NOMO-1 treated with dmso at 0.1 percent for 144 hours (cell line): ENCODE results near the gene THSD4.

Source experiments
- DNase-seq: peaks from one replicate; lab custom pipeline; 2025; ENCODE audit not compliant: unreplicated experiment; lab: John Stamatoyannopoulos, UW

Gene THSD4

DNA sequence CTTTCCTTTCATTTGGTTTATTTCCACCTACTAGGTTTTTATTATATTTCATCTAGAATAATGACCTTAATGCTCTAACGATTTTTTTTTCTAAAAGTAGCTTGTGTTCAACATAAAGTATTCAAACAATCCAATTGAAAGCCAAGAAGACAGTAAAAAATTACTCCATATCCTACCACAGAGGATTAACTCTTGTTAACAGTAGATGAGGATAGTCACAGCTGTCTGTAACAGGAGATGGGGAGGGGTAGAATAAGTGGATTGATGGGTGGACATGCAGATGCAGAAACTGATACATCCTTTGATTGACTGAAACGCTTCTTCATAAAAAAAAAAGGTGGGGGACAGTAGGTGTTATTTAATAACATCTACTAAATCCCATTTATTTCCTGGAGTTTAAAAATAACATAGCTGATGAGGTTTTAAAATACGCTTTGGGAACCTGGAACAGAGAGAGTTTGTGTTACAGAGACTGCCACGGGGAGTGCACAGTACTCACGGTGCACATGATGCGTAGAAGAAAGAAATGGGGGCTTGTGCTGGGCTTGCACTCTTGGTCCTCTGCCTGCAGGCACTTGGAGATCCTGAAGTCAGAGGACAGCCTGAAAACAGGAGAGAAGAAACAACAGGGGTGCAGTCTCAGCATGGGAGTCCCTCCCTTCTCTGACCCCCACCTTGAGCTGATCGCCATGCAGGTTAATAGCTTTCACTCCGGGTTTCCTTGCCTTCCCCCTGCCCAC, 226.7 kb downstream of the THSD4 start:
- no peak for DNase-seq

GRCh38 chr15:71342658-71343057, 227.4 kb downstream of the THSD4 start:
- DNase-seq = no peak

GRCh38 chr15:71344316-71344715, 229.0 kb downstream of the THSD4 start:
- DNase-seq = no peak

GRCh38 chr15:71345186-71345585, 229.9 kb downstream of the THSD4 start:
- DNase-seq = no peak

DNA sequence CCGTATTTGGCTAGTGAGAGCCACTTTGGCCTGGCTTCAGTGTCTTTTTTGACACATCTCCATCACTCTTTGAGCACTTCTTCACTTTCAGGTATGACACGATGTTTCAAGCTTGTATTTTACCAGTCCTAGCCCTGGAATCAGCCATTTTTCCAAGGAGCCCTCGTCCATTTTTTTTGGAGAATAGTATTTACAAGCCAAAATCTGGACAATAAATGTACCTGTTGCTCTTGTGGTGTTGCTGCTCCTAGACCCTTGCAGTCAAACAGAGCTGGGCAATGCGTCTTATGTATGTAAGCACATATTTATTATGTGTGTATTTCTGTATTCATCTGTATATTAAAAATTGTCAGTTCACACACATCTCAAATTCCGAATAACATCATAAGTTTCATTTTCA, 231.2 kb downstream of the THSD4 start:
- DNase-seq = no peak

- DNase-seq = no peak
These were observed 233.3 kb downstream of the THSD4 start for GRCh38 chr15:71348597-71348996.

DNA sequence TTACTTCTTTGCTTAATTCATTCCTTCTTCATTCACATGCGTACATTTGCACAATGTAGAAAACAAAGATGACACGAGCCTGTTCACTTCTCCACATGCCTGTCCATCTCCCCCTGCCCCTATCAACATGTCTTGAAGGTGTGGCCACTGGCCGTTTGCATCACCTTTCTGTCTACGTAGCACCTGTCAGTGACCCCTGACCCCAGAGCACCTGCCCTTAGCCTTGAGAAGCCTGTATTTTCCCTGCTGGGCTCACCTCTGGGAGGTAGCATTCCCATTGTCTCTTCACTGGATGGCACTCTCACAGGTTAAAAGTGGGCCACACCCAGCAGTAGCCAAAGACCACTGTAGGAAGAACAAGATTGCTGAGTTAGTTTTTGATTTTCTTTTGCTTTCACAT, 234.1 kb downstream of the THSD4 start:
- no peak for DNase-seq

DNA sequence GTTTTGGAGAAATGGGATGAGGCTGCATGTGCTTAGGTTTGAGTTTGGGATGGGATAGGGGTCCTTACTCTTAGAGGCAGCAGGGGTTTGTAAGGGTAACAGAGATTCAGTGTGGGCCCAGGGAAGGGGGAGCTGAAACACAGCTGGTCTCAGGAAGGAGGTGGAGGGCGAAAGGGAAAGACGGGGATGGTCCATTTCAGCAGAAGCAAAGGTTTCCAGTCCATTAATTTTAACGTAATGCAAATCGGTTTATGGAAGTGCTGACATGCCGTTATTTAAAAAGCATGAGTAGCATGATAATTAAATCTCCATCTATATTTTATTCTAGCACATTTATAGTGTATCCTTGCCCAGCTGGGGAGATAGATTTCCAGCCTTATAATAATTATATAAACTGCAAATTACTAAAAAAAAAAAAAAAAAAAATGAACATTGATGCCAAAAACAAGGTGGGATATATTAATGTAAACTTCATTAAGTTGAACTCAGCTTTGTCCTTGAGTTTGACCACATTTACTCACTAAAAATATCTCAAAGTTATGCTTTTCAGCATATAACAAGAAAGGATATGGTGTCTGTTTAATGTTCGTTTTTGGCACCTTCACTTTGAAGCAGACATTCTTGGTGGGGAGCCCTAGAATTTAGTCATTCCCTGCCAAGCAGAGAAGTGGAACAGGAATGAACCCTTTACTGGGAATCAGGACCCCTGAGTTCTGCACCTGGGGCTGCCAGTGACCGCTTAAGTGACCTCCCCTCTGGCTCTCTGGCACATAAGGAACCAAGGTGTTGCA, 234.7 kb downstream of the THSD4 start:
- no peak for DNase-seq

DNA sequence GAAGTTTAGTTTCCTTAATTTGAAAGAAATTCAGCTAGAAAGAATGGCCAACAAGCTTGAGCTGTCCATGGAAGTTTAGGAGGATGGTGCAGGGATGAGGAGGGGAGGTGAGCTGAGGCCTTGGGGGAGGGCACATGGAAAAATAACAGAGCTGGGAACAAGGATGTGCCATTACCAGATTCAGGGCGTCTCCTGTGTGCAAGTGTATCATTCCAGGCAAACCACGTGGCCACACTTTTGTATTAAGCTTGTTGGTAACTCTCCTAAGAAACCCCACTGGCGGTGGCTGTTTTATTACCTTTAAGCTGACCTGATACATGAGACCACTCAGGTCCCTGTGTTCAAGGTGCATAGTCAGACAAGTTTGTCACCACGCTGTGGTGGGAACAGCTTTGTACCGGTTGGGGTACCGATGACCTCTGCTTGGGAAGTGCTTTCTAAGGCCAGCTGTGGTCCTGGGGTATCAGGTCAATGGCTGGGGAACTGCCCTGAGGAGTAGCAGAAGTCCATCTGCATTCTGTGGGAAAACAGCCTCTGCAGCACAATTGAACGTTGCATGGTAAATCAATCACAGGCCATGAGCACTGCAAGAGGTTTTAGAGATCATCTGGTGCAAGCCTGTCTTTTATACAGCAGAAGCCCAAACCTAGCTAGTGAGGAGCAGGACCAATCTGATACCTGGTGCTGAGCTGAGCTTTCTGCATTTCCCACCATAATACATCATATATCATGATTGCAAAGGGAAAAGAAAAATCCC, 235.5 kb downstream of the THSD4 start:
- DNase-seq = no peak

GRCh38 chr15:71352125-71352524, 236.9 kb downstream of the THSD4 start:
- no peak for DNase-seq

DNA sequence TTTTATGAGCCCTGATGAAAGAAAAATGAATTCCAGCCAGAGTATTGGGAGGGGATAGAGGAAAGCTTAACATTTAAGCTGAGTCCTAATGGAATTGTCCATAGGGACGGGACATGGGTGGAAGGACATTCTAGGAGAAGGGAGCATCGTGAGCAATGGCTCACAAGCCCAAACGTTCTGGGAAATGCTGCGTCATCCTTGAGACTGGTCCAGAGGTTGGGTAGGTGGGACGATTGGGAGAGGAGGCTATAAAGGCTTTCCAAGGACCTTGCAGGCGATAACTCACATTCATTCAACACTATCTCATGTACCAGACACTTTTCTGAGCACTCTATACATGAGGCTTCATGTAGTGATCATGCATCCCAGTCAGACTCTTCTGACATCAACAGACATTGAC, 237.5 kb downstream of the THSD4 start:
- no peak for DNase-seq

DNA sequence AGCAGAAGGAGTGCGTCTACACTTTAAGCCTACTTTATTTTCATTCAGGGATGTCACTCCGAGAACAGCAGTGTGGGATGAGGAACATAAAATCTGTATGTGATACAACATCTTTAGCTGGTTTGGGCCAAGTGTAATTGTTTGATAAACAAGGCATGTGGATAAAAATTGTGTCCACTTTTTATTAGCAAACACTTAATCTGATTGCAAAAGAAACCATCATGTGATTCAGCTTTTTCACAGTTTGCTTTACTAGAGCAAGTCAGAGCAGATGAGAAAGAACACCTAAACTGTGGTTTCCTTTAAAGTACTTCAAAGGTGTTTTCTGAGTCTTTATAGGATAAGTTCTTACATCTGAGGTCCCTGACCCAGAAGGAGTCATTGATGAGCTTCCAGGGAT, 237.9 kb downstream of the THSD4 start:
- DNase-seq = no peak

GRCh38 chr15:71355268-71355667, 240.0 kb downstream of the THSD4 start:
- DNase-seq = no peak

GRCh38 chr15:71357321-71357732, 242.1 kb downstream of the THSD4 start:
- no peak for DNase-seq

DNA sequence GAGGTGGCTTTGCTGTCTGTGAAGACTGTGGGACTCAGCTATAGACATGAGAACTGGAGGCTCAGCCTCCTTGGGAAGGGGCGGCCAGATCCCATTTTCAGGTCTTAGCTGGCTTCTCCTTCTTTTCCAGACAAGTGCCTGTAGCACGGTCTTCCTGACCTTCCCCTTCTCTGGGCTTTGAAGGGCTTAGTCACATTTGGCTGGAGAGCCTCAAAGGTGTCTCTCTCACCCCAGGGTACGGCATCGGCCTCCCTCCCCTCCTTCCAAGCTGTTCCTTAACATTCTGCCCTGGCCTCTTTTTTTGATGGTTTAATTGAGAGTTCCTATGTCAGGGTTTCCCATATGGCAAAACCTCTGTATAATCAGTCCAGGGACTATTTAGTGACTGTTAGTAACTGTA, 242.7 kb downstream of the THSD4 start:
- DNase-seq = no peak

DNA sequence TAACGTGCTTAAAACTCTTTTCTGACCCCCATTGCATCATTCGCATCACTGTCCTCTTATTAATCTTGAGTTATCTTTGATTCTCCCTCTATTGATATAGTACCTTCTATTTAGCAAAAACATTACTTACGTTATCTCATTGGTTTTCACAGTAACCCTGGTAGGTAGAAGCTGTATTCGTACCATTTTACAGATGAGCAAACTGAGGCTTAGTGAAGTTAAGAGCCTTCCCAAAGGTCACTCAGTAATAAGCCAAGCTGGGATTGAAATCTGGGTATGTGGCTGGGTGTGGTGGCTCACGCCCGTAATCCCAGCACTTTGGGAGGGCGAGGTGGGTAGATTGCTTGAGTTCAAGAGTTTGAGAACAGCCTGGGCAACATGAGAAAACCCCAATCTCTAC, 244.0 kb downstream of the THSD4 start:
- no peak for DNase-seq

GRCh38 chr15:71362556-71362955, 247.3 kb downstream of the THSD4 start:
- no peak for DNase-seq

DNA sequence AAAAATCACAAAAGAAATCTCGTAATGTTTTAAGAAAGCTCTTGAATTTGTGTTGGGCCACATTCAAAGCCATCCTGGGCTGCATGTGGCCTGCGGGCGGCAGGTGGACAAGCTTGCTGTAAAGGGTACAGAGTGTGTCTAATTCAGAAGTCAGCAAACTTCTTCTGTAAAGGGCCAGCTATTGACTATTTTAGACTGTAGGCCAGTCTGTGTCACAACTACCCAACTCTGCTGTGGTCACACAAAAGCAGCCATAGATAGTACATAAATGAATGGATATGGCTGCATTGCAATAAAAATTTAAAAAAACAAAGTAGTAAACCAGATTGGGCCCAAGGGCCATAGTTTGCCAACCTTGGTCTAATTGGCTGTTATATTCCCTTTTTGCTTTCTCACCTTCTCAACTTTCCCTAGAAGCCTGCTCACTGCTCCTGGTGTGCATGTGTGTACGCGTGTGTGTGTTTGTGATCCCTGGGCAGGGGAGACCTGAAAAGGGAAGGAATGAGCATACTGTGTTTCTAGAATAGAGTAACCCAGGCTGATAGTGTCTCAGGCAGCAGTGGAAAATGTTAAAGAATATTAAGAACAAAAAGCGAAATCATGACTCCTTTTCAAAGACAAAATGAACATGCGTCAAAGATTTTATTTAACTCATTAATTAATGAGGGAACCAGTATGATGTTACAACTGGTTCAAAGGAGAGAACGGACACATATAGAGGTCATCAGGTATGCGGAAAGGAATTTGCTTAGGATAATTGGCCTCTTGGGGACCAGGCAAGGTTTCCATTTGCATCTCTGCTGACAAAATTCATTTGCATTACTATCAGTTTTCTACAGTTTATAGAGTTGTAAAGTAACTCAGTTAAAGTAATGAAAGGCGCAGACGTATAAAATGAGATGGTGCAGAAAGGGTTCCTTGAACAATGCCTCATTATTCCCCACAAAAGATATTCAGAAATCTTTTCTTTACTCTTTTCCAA, 248.0 kb downstream of the THSD4 start:
- DNase-seq = no peak

- DNase-seq = no peak
These were observed 248.9 kb downstream of the THSD4 start for GRCh38 chr15:71364117-71364584.

GRCh38 chr15:71366522-71366921, 251.3 kb downstream of the THSD4 start:
- DNase-seq = no peak

DNA sequence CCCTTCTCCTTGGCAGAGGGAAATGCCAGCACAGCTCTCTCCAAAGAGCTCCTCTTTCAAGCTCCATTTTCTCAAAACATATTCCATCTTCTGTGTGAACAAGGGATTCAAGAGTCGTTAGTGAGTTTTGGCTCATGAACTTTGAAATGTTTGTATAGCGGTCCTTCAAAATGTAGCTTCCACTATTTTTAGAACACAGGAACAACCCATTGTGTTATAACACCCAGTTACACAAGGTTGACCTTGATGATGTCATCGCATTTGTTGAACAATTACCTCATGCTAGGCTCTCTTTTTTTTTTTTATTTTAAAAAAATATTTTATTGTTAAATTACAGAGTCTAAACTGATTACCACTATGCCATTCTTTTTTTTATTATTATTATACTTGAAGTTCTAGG, 251.7 kb downstream of the THSD4 start:
- no peak for DNase-seq
